ENCODE results near the gene METRN. TPM values are rescaled to one million over a fixed set of nuclear protein-coding genes. Genes with fewer than 3 reads are reported as not detected.
"Not testable (repeated sequence)": the region's sequence is repeated elsewhere in the genome, so short reads cannot be mapped to it uniquely, and the experiment has no call there.

Gene METRN
- total and polyA plus RNA-seq, 8 donors = 9.3 to 57.3 (median 15.4) TPM

DNA sequence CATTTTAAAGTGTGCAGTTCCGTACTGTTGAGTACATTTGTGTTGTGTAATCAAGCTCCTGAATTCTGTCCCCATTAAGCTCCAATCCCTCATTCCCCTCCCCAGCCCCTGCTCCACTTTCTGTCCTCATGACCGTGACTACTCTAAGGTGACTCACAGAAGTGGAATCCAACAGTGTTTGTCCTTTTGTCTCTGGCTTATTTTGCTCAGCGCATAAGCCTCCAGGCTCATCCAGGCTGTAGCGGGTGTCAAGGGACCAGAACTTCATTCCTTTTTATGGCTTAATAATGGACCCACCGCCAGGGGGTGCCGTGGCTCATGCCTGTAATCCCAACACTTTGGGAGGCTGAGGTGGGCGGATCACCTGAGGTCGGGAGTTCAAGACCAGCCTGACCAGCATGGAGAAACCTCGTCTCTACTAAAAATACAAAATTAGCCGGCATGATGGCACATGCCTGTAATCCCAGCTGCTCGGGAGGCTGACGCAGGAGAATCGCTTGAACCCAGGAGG is 2.1 kb upstream of the METRN start:
- not testable (repeated sequence) for H3K9me3 ChIP-seq, H3K36me3 ChIP-seq, H3K27ac ChIP-seq, DNase-seq, H3K4me3 ChIP-seq
- peaks cover 12 to 94% of the 10 kb centered on the region in 2 donors for H3K27me3 ChIP-seq
- intact Hi-C loops (cut with DNase I) = loop anchor here in 1 of 2 donors (5.0 kb wide), 1 partner anchor 70 kb away; no protein-coding TSS in a partner anchor
- peak; percentile 5 for ATAC-seq
- TF ChIP-seq, protein P1, sequence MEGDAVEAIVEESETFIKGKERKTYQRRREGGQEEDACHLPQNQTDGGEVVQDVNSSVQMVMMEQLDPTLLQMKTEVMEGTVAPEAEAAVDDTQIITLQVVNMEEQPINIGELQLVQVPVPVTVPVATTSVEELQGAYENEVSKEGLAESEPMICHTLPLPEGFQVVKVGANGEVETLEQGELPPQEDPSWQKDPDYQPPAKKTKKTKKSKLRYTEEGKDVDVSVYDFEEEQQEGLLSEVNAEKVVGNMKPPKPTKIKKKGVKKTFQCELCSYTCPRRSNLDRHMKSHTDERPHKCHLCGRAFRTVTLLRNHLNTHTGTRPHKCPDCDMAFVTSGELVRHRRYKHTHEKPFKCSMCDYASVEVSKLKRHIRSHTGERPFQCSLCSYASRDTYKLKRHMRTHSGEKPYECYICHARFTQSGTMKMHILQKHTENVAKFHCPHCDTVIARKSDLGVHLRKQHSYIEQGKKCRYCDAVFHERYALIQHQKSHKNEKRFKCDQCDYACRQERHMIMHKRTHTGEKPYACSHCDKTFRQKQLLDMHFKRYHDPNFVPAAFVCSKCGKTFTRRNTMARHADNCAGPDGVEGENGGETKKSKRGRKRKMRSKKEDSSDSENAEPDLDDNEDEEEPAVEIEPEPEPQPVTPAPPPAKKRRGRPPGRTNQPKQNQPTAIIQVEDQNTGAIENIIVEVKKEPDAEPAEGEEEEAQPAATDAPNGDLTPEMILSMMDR (IDR thresholded peaks at IDR 0.05) = peak; percentile 6 to 16
- peaks cover 11 to 38% of the 10 kb centered on the region in 2 donors for H3K4me1 ChIP-seq

DNA sequence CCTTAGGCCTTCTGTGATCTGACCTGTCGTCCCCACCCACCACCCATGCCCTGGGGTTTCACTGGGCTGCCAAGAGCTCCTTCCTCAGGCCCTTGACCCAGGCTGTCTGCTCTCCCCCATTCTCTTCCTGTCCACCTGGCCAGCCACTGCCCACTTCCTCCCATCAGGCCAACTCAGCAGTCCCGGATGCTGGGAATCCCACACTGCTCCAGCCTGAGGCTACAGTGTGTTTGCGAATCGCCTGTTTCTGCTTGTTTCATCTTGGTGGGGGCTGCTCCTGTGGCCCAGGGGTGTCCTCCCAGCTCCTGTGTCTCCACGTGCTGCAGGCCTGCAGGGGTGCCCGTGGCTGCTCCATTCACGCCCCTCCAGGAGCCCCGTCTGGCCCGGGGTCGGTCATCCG is 839 bp upstream of the METRN start:
- DNase-seq (no peak), ATAC-seq (no peak)
- Histone ChIP-seq H3K36me3 (no peaks in the 10 kb centered on the region), H3K27me3 (peaks cover 12 to 87% of the 10 kb centered on the region in 2 donors), H3K4me1 (peaks cover 11 to 41% of the 10 kb centered on the region in 2 donors), H3K27ac (no peak overlapping the region), H3K4me3 (no peak overlapping the region), H3K9me3 (no peaks in the 10 kb centered on the region)
- TF ChIP-seq, protein P1 (IDR thresholded peaks at IDR 0.05) = no peak
- intact Hi-C loops (cut with DNase I) = loop anchor here in 1 of 2 donors (5.0 kb wide), 1 partner anchor 68 kb away; no protein-coding TSS in a partner anchor

DNA sequence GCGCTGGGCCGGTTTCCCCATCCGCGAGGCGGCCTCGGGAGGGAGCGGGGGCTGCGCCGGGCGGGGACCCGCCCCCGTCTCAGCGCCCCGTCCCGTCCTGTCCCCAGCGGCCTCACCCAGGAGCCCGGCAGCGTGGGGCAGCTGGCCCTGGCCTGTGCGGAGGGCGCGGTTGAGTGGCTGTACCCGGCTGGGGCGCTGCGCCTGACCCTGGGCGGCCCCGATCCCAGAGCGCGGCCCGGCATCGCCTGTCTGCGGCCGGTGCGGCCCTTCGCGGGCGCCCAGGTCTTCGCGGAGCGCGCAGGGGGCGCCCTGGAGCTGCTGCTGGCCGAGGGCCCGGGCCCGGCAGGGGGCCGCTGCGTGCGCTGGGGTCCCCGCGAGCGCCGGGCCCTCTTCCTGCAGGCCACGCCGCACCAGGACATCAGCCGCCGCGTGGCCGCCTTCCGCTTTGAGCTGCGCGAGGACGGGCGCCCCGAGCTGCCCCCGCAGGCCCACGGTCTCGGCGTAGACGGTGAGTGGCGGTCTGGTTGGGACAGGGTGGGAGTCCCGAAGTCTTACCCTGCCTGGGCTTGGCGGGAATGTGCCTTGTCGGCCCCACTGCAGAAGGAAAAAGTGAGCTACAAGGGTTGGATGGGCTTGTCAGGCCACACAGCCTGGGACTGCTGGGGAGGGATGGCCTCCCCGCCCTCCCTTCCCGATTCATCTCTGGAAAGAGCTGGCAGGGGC is 720 bp downstream of the METRN start:
- Histone ChIP-seq H3K36me3 (no peaks in the 10 kb centered on the region), H3K27ac (no peak overlapping the region), H3K9me3 (no peaks in the 10 kb centered on the region), H3K4me1 (peaks cover 17 to 53% of the 10 kb centered on the region in 2 donors), H3K27me3 (peaks cover 5 to 79% of the 10 kb centered on the region in 2 donors), H3K4me3 (peak overlapping the region; percentile 62 to 65)
- no peak for DNase-seq
- peak; percentile 1 for ATAC-seq
- intact Hi-C loops (cut with DNase I) = no loop called here
- TF ChIP-seq, protein P1 (IDR thresholded peaks at IDR 0.05) = no peak

DNA sequence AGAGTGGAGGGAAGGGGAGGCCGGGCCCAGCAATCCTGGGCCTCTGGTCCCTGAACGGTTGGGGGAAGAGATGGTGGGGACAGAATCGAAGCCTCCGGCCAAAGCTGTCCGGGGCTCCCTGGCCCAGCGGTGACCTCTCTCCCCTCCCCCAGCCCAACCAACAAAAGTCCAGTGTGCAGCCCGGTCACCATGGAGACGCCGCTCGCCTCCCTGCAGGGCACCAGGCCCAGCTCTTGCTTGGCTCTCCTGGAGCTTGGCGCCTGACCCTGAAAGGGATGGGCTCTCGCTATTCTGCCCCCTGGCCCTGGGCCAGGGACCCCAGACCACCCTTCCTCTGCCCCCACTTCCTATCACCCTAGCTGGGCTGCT is 1.3 kb downstream of the METRN start:
- peak overlapping the region in 1 of 2 donors; percentile 65 for H3K4me3 ChIP-seq
- no peak for ATAC-seq
- DNase-seq = peak in 2 of 4 donors; percentile 59 to 64
- intact Hi-C loops (cut with DNase I) = no loop called here
- no peak overlapping the region for H3K27ac ChIP-seq
- no peaks in the 10 kb centered on the region for H3K9me3 ChIP-seq
- H3K4me1 ChIP-seq = peaks cover 17 to 54% of the 10 kb centered on the region in 2 donors
- TF ChIP-seq, protein P1 (IDR thresholded peaks at IDR 0.05) = no peak
- no peaks in the 10 kb centered on the region for H3K36me3 ChIP-seq
- peaks cover 0 to 74% of the 10 kb centered on the region in 2 donors for H3K27me3 ChIP-seq

DNA sequence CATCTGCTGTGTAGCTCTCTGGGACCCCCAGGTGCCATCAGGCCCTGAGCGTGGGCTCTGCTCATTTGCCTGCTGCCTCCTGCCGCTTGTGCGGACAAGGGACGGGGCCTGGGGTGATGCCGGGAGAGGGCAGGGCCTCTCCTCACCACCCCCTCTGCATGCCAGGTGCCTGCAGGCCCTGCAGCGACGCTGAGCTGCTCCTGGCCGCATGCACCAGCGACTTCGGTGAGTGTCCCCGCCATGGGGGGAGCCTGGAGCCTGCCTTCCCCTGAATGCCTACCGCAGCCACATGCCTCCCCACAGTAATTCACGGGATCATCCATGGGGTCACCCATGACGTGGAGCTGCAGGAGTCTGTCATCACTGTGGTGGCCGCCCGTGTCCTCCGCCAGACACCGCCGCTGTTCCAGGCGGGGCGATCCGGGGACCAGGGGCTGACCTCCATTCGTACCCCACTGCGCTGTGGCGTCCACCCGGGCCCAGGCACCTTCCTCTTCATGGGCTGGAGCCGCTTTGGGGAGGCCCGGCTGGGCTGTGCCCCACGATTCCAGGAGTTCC is 1.9 kb downstream of the METRN start:
- no peak for DNase-seq
- H3K4me1 ChIP-seq = peaks cover 17 to 56% of the 10 kb centered on the region in 2 donors

More for the DNA sequence above, 1.9 kb downstream of the METRN start:
- peaks cover 0 to 67% of the 10 kb centered on the region in 2 donors for H3K27me3 ChIP-seq
- no peak for ATAC-seq
- TF ChIP-seq, protein P1 (IDR thresholded peaks at IDR 0.05) = no peak
- intact Hi-C loops (cut with DNase I) = no loop called here
- H3K27ac ChIP-seq = no peak overlapping the region
- no peaks in the 10 kb centered on the region for H3K36me3 ChIP-seq
- no peaks in the 10 kb centered on the region for H3K9me3 ChIP-seq
- H3K4me3 ChIP-seq = no peak overlapping the region

All from left lung (tissue), 10 donors.